Activated naive CD4-positive, alpha-beta T cell (primary cell): ENCODE data around the gene SGPP1.
"Not testable (repeated sequence)": the region's sequence is repeated elsewhere in the genome, so short reads cannot be mapped to it uniquely, and the experiment has no call there.

Source experiments
- DNase-seq, 4 experiments: peaks; one replicate each; lab custom pipeline; 2025; lab: John Stamatoyannopoulos, UW

SGPP1 gene

GRCh38 chr14:63673886-63674497, 53.9 kb downstream of the SGPP1 start:
- no peak for DNase-seq

GRCh38 chr14:63673255-63673654, 54.6 kb downstream of the SGPP1 start:
- no peak for DNase-seq

- no peak for DNase-seq
These were observed 55.3 kb downstream of the SGPP1 start for GRCh38 chr14:63672417-63673180.

- no peak for DNase-seq
These were observed 55.9 kb downstream of the SGPP1 start for GRCh38 chr14:63671987-63672386.

- no peak for DNase-seq
These were observed 57.2 kb downstream of the SGPP1 start for GRCh38 chr14:63670692-63671091.

GRCh38 chr14:63666335-63666734, 61.5 kb downstream of the SGPP1 start:
- no peak for DNase-seq

- no peak for DNase-seq
These were observed 64.2 kb downstream of the SGPP1 start for GRCh38 chr14:63663428-63664341.

GRCh38 chr14:63662776-63663175, 65.1 kb downstream of the SGPP1 start:
- no peak for DNase-seq

- DNase-seq: not testable (repeated sequence)
These were observed 66.0 kb downstream of the SGPP1 start for GRCh38 chr14:63661881-63662280.

- DNase-seq: no peak
These were observed 68.1 kb downstream of the SGPP1 start for GRCh38 chr14:63659726-63660125.

- no peak for DNase-seq
These were observed 71.7 kb downstream of the SGPP1 start for GRCh38 chr14:63656194-63656593.

GRCh38 chr14:63654936-63655335, 72.9 kb downstream of the SGPP1 start:
- no peak for DNase-seq

- no peak for DNase-seq
These were observed 73.5 kb downstream of the SGPP1 start for GRCh38 chr14:63654346-63654745.

GRCh38 chr14:63652406-63652805, 75.5 kb downstream of the SGPP1 start:
- no peak for DNase-seq

- peak in 2 of 4 experiments; percentile 38 to 44 for DNase-seq
These were observed 77.5 kb downstream of the SGPP1 start for GRCh38 chr14:63650256-63650952.

GRCh38 chr14:63647696-63648410, 80.0 kb downstream of the SGPP1 start:
- no peak for DNase-seq

- no peak for DNase-seq
These were observed 83.1 kb downstream of the SGPP1 start for GRCh38 chr14:63644741-63645140.

GRCh38 chr14:63642656-63643382, 85.0 kb downstream of the SGPP1 start:
- no peak for DNase-seq

GRCh38 chr14:63642229-63642611, 85.6 kb downstream of the SGPP1 start:
- peak; percentile 23 to 66 (median 56) for DNase-seq

GRCh38 chr14:63641473-63642228, 86.2 kb downstream of the SGPP1 start, which contains the start of gene WDR89:
Gene WDR89 (minus strand): TSS chr14:63641871. CDS start chr14:63599942, 41,929 bp downstream.
- DNase-seq: peak; percentile 86 to 93 (median 90)
